Measurements from ENCODE around the gene CHMP2A.

Gene CHMP2A

DNA sequence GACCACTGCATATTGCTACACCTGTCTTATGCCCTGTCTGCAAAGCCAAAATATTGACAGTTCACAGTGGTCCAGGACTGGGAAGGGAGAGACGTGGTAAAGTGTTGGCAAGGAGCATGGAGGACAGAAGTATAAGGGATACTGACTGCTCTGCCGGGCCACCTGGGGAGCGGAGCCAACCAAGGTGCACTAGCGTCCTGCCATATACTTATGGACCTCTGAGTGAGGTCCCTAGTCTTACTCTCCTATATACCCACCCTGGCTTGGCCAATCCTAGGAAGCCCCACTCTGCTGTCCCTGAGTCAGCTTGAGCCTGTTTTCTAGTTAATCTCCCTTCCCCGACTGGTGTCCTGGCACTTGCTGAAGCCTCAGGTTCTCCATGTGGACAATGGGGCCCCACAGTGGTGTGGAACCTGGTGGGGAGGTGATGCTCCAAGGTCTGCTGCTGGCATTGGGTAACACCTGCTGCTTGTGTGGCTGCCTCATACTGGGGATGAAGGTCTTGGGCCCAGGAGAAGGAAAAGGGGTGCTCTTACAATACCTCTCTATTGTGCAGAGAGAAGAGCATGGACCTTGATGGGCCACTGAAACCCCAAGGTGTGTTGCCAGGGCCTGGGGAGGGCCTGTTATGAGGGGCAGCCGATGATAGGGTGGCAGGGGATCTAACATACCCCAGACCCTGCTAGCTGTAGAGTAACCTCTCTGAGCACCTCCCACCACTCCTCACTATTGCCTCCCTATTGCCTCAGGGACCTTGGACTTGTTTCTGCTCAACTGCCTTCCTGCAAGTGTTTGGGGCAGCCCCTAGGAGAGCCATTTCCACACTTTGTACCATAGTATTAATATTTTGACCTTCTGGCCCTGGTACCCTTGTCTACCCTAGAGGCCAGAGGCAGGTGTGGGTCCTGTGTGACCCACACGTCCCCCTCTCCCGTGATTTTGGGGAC is 17.8 kb downstream of the CHMP2A start:
- no peak for DNase-seq

DNA sequence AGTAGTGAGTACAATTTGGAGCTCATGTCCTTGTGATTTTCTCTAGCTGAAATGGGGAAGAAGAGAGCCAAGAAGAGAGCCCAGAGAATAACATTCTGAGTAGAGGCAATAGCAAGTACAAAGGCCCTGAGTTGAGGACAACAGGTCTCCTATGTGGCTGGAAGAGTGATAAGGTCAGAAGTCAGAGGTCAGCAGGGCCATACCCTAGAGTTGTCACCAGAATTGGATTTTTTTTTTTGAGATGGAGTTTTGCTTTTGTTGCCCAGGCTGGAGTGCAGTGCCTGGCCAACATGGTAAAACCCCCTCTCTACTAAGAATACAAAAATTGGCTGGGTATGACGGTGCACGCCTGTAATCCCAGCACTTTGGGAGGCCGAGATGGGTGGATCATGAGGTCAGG is 19.0 kb downstream of the CHMP2A start:
- DNase-seq: no peak

DNA sequence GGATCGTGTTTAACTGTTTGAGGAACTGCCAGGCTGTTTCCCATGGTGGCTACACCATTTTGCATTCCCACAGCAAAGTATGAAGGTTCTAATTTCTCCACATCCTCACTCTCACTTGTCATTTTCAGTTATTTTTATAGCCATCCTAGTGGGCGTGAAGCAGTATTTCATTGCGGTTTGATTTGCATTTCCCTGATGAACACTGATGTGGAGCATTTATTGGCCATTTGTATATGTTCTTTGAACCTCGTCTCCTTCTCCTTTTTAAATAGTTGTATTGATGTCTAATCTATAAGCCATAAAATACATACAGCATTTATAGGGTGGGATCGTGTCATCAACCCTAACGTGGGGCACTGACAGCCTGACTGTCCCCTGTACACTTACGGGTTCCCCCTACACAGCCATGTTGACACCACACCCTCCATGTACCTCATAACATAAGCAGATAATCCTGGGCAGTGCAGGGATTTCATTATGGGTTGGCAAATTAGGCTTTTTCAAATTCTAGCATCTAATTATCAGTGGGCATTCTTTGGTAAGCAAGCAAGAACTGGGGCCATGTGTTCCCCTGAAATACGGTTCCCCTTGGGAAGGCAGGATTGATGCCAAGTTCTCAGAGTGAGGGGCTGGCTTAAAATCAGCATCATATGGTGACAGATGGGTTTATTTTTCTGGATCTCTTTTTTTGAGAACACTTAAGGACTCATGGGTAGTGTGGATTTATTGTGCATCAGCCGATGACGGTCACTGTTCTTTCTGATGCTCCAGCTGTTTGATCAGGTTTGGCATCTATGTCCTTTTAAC is 23.7 kb downstream of the CHMP2A start:
- no peak for DNase-seq

DNA sequence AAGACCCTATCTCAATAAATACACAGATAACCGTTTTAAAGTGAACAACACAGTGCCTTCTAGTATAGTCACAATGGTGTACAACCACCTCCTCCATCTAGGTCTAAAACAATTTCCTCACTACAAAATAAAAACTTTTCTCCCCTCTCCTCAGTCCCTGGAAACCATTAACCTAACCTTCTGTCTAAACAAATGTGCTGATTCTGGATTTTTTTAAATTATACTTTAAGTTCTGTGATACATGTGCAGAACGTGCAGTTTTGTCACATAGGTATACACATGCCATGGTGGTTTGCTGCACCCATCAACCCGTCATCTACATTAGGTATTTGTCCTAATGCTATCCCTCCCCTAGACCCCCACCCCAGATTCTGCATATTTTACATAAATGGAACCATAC is 25.5 kb downstream of the CHMP2A start:
- DNase-seq: no peak

DNA sequence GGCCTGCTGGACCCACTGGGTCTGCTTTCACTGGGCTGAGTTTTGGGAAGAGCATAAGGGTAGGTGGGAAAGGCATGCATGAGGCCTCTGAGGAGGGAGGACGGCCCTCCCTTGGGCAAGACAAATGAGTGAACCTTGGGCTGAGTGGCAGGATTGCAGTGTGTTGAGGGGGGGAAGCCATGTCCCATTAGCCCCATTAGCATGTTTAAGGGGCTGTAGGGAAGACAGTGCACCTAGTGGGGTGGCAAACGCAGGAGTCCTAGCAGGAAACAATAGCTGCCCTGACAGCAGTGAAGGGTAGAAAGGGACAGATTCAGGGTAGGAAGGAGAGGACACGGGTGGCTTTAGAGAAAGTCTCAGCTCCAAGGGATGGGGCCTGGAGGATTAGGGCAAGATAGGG is 32.2 kb downstream of the CHMP2A start:
- no peak for DNase-seq

DNA sequence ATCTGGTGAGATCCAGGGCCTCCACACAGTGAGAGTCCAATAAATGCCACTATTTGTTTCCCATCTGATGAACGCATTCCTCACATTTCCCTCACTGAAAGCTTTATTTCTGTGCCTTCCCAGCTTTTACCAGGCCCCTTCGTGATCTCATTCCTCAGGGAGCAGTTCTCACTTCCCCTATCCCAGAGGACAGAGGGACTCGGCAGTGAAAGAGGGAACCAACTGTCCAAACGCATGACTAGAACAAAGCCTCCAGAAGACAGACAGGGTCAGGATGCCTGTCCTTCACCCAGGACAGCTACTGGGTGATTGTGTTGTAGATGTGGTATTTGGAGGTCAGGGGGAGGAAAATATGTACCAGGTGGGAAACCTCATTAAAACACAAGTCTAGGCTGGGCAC is 33.3 kb downstream of the CHMP2A start:
- no peak for DNase-seq

DNA sequence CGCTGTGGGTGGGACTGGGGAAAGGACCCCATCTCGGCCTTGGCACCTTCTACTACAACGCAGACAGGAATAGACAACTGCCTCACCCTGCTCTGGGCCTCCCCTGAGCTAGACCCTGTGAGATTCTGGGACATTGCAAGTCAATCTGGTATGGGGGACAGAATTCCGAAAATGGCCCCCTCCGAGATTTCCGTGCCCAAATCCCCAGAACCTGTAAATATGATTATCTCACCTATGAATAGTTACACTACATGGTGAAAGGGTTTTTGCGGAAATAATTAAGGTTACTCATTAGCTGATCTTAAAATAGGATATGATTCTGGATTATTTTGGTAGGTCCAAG is 34.7 kb downstream of the CHMP2A start:
- no peak for DNase-seq

DNA sequence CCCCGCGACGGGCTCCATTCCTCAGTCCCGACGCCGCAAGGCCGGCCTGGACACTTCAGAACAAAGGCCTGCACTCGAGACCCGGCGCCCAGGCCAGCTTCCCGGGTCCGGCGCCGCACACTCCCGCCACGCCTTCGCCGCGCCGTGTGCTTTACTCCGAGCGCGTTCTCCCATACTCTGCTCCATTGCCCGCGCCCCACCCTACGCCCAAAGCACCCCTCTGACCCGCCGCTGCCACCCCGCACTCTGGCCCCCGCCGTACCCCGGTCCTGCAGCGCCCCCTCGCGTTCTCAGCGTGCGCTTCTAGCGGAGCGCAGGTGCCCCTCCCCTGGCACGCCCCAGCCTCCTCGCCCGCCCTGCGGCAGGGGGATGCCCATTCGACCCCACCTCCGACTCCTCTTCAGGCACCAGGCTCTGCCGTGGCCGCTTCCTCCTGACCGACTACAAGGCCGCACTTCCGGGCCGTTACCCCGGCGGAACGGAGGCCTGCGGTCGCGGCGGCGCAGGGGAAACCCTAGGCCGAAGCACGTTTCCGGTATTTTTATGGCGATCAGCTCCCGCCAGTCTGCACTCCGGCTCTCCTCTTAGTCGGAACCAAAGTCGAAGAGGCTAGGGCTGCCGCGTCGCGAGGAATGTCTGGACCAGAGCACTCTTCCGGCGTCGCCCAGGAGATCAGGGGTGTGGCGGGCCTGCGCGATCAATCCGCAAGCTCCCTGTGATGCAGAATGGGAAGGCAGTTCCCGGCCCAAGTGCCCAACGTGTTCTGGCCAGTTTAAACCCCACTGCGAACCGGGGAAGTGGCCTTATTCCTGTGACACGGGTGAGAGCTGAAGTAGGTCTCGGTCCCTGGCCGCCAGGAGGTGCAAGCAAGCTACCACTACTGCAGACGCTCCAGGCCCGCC is 35.3 kb downstream of the CHMP2A start, which contains the start of gene ZBTB45:
Gene ZBTB45, minus strand, starts transcription at position 456 of the 902 bp plus-strand sequence. CDS start 2,137 bp downstream, outside the sequence.
- peak; percentile 93 for DNase-seq

DNA sequence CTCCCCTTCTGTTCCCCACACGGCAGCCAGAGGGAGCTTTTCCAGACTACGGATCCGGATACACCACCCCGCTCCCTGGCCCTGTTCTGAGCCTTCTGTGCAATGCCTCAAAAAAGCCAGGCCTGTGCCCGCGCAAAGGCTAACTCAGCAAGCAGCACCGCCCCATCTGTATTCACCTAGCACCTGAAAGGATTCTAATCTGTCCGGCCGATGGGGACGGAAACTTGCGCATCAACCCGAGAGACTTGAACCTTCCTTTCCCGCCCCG is 35.9 kb downstream of the CHMP2A start:
- DNase-seq: peak; percentile 47

DNA sequence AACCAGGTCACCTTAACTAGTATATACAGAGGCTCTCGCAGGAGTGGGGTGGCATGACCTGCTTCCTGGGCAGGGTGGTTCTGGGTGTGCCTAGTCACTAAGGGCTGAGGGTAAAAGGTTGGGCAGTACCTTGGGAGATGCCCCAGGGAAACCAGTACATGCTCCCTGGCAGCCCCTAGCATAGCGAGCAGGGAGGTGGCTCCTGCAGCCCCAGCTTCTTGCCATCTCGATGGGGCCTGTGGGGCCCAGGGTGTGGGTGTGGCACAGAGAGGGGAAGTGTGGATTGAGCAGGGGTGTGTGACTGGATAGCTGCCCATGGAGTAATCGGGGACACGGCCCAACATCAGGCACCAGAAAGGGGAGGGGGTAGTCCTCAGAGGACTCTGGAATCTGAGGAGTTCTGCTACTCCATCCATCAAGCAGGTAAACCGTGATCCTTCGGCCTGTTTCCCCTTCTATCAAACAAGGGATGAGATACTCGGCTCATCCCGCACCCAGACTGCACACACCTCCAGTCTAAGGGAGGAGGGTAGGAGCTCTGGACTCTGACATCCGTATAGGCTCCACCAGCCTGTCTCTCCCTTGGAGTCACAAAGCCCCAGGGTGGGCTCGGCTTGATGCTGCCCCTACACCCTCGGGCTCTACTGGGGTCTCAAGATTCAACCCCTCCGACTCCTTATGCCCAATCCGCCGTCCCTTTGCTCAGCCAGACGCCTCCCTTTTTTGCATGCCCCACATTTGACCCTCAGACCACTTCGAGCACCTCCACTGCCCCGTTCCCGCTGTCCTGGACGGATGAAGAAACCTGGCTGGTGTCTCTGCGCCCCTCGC is 36.4 kb downstream of the CHMP2A start:
- no peak for DNase-seq

DNA sequence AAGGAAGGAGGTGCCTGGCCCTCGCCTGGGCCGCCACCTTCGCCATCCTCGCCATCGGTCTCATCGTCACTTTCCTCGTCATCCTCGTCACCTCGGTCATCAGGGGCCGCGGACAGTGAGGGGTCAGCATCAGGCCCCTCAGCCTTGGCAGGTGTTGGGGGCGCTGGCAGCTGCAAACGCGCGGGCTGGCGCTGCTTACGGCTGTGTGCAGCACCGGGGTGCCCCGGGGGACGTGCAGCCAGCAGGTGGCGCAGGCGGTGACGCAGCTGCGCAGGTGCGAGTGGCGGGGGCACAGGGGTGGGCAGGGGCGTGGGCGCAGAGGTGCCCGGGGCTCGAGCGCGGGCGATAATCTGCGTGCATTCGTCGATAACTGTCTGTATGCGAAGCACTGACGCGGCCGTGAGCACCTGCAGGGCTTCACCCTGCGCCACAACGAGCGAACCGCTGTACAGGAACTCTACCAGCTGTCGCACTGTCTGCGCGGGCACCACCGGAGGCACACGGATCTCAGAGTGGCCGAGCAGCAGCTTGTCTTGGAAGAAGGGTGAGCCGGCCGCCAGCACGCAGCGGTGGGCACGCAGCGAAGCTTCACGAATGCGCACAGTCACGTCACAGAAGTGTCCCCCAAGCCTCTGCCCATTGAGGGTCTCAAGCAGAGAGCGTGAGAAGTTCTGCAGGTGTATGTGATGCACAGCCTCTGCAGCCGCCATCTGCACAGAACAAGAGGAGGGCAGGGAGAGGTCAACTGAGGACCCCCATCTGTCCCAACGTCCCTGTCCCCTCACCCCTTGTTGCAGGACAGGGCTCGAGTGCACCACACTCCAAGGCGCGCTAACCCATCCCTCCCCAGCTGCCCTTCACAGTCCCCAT is 37.7 kb downstream of the CHMP2A start:
- DNase-seq: no peak

DNA sequence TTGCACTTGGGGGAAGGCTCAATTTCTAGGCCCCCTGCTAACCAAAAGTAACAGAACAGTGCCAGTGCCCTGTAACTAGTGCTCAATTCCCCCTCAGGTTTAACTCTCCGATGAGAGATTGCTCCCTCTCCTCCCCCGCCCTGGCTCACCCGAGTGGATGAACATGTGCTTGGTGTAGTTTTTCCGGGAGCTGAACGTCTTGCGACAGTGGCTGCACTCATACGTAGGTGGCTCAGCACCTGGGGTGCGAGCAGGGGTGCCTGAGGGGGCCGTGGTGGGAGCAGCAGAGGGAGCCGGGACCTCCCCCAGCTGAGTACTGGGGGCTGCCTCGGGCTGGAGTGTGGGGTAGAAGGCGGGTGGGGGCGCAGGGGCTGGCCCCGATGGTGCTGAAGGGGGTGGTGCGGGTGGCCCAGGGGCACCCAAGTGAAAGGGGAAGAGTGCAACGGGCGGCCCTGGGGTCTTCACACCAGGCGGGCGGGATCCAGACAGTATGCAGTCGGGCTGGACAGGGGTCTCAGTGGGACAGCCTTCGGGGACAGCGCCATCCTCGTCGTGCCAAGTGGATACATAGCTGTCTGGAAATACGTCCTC is 38.6 kb downstream of the CHMP2A start:
- no peak for DNase-seq

DNA sequence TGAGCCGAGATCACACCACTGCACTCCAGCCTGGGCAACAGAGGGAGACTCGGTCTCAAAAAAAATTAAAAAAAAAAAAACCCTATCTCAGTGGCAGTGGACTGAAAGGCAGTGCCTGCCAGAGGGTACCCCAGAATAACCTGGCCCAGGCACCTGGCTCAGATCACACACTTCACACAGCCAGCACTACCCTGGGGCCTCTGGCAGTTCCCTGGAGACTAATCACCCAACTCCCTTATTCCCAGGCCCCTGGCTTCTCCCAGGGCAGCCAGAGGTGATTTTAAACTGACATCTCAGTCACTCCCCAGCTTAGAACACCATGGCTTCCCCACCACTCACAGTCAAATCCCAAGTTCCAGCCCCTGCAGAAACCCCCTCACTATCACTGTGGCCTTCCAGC is 39.6 kb downstream of the CHMP2A start:
- no peak for DNase-seq

DNA sequence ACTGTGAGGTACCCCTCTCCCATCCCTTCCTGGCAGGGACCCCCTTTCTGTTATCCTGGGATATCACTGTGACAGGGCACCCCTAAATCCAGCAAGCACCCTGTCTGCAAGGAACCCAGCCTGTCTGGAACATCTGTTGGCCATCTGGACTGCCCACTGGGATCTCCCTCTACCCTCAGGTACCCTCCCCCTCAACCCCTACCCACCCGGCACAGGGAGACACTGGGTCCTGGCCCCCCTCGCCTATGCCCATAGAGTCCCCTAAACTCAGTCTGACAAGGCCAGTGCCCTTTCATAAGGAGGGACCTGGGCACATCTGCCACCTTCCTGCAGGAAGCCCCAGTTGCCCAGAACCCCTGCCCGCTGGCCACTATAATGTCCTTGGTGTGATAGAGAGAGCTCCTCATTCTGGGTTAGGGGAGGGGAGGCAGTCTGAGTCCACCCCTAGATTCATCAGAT is 40.3 kb downstream of the CHMP2A start:
- DNase-seq: no peak

DNA sequence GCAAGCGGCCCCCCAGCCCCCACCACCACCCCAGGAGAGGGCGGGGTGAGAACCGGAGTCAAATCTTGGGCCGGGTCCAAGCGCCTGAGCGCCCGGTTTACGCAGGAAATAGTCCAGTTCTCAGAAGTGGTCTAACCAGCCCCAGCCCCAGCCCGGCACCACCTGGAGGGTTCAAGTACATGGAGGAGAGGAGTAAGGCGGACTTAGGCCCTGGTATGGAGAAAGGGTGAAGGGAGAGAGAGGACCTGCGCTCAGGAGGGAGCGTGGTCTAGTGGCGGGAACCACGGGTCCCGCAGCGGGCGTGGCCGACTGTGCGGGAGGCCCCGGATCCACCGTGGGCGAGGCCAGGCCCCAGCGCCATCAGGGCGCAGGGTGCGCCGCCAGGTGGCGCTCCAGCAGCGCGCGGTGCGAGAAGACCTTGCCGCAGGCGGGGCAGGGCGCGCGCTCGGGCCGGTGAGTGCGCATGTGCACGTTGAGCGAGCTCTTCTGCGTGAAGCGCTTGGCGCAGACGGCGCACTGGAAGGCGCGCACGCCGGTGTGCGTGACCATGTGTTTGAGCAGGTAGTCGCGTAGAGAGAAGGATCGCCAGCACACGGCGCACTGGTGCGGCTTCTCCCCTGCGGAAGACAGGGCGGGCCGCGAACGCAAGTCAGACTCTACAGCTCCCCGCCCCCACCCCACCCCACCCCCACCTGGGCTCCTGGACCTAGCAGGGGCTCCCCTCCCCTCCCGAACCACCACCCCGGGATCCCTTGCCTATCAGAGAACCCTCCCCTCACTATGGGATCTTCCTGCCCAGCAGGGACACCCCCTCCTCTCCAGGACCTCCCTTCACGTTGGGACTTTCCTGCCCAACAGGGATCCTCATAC is 41.0 kb downstream of the CHMP2A start:
- DNase-seq: peak; percentile 88

DNA sequence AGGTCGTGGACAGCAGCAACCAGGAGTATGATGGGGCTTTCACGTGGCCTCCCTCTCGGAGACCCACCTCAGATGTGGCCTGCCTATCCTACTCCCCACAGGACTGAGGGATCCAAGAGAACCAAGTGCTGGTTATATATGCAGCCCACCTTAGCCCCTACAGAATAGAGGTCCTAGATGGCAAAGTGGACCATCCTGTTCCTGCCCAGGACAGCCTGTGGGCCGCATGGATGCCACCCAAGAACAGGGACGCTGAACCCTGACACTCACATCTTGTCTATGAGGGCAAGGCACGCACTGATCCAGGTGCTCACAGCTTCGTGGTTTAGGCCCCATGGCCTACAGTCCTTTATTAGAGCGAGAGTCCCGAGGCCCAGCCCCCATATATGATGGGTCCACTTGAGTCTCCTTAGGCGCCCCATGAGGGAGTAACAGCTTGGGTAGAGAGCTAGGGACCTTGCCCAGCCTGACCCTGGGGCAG is 41.7 kb downstream of the CHMP2A start:
- no peak for DNase-seq

DNA sequence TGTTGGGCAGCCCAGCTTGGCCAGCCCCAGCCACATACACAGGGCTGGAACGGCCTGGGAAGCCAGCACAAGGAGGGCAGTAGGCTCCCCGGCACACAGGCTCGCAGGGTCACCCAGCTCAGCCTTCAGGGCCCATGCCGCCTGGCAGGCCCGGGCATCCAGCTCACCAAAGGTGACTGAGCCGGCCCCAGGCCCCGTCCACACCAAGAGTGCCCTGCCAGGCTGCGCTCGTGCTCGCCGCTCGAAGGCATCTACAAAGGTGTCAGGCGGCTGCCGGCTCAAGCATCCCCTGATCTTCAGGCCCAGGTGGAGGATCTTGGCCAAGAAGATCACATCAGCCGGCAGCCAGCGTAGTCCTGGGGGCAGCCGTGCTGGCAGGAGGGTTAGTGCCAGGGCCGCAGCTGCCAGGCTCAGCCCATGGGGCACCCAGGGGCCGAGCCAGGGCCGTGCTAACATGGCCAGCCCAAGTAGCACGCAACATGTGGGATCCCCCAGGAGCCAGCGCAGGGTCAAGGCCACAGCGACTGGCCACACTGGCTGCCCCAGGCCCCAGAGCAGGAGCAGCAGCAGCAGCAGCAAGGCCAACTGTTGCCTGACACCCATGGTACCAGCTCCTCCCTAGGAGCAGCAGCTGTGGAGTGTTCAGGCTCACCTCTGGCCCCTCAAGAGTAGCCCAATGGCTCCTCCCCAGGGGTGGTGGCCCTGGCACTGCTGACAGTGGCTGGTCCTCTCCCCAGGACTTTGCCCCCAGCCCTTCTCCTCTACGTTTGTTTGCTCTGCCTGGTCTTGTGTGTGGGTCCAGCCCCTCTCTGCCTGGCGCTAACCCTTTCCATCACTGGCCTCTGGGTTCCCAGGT is 43.3 kb downstream of the CHMP2A start, which contains the start of gene SLC27A5:
Gene SLC27A5, minus strand, starts transcription at position 640 of the 856 bp plus-strand sequence. Its CDS starts 37 bp downstream, at position 603.
- no peak for DNase-seq
